Measurements from ENCODE around the gene PAM16.
A peak's percentile ranks its signal among the peaks of the same experiment; 100 is the strongest.

PAM16 gene

DNA sequence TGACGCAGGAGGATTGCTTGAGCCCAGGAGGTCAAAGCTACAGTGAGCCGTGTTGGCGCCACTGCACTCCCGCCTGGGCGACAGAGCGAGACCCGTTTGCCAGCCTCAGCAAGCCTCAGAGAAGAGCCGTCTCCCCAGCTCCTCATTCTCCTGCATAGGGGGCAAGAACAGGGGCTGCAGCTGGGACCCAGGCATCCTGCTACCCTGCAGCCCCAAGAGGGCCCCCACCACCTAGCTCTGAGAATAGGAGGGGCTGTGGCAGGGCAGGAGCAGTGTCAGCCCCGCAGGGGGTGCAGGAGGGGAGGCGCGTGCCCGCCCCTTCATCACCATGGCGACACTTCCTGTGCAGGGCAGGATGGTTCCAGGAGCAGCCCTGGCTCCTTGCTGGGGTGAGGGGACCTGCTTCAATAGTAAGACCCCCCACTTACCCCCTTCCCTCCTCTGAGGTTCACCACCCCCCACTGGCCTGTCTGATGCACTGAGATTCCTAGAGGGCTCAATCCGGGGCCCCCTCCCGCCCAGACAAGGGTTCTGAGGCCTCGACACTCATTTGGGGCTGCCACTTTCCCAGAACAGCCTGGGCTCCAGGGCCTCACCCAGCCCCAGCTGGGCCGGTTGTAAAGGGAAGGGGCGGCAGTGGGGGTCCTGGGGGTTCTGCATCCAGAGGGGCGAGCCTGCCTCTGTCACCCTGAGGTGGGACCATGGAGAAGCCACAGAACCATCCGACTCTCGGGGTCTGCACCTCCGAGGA is 40.7 kb upstream of the PAM16 start:
- Histone ChIP-seq H3K4me3 (ENCODE audit: insufficient read length, low read depth) (no peak overlapping the region), H3K4me1 (ENCODE audit: insufficient read depth, insufficient read length) (peaks cover 63% of the 10 kb centered on the region), H3K9ac (ENCODE audit: insufficient read length, low read depth) (peak overlapping the region; percentile 7), H3K36me3 (ENCODE audit: insufficient read depth, insufficient read length, low read length) (peaks cover 15% of the 10 kb centered on the region), H3K27me3 (ENCODE audit: insufficient read depth, insufficient read length) (no peaks in the 10 kb centered on the region), H3K9me3 (ENCODE audit: insufficient read depth, low read length) (no peaks in the 10 kb centered on the region)
- TF ChIP-seq ZNF274 (IDR thresholded peaks at IDR 0.05; ENCODE audit: low read depth, low read length) (no peak), YY1 (IDR thresholded peaks at IDR 0.05; ENCODE audit: insufficient read depth, insufficient read length) (no peak)
- DNase-seq (ENCODE audit: low read depth, low spot score), result no peak

- DNase-seq (ENCODE audit: low read depth, low spot score), result no peak
- no peak overlapping the region for H3K4me3 ChIP-seq (ENCODE audit: insufficient read length, low read depth)
- TF ChIP-seq ZNF274 (IDR thresholded peaks at IDR 0.05; ENCODE audit: low read depth, low read length) (no peak), YY1 (IDR thresholded peaks at IDR 0.05; ENCODE audit: insufficient read depth, insufficient read length) (no peak), SUZ12 (IDR thresholded peaks at IDR 0.05; ENCODE audit: extremely low read depth, insufficient read depth, insufficient read length) (no peak)
- no peak overlapping the region for H3K9ac ChIP-seq (ENCODE audit: insufficient read length, low read depth)
- no peaks in the 10 kb centered on the region for H3K9me3 ChIP-seq (ENCODE audit: insufficient read depth, low read length)
- H3K27me3 ChIP-seq (ENCODE audit: insufficient read depth, insufficient read length), result no peaks in the 10 kb centered on the region
- peaks cover 19% of the 10 kb centered on the region for H3K36me3 ChIP-seq (ENCODE audit: insufficient read depth, insufficient read length, low read length)
- peaks cover 66% of the 10 kb centered on the region for H3K4me1 ChIP-seq (ENCODE audit: insufficient read depth, insufficient read length)
These were observed 39.4 kb upstream of the PAM16 start for GRCh38 chr16:4390266-4391260.

GRCh38 chr16:4389051-4389955 is 38.2 kb upstream of the PAM16 start:
- Histone ChIP-seq H3K36me3 (ENCODE audit: insufficient read depth, insufficient read length, low read length) (peaks cover 23% of the 10 kb centered on the region), H3K27me3 (ENCODE audit: insufficient read depth, insufficient read length) (no peaks in the 10 kb centered on the region), H3K9ac (ENCODE audit: insufficient read length, low read depth) (peak overlapping the region; percentile 47), H3K9me3 (ENCODE audit: insufficient read depth, low read length) (no peaks in the 10 kb centered on the region), H3K4me3 (ENCODE audit: insufficient read length, low read depth) (no peak overlapping the region), H3K4me1 (ENCODE audit: insufficient read depth, insufficient read length) (peaks cover 68% of the 10 kb centered on the region)
- DNase-seq (ENCODE audit: low read depth, low spot score), result no peak
- TF ChIP-seq ZNF274 (IDR thresholded peaks at IDR 0.05; ENCODE audit: low read depth, low read length), result no peak
- TF ChIP-seq SUZ12 (IDR thresholded peaks at IDR 0.05; ENCODE audit: extremely low read depth, insufficient read depth, insufficient read length), result no peak

- Histone ChIP-seq H3K27me3 (ENCODE audit: insufficient read depth, insufficient read length) (no peaks in the 10 kb centered on the region), H3K9ac (ENCODE audit: insufficient read length, low read depth) (peak overlapping the region; percentile 47), H3K36me3 (ENCODE audit: insufficient read depth, insufficient read length, low read length) (peaks cover 31% of the 10 kb centered on the region), H3K9me3 (ENCODE audit: insufficient read depth, low read length) (no peaks in the 10 kb centered on the region), H3K4me3 (ENCODE audit: insufficient read length, low read depth) (no peak overlapping the region), H3K4me1 (ENCODE audit: insufficient read depth, insufficient read length) (peaks cover 70% of the 10 kb centered on the region)
- TF ChIP-seq YY1 (IDR thresholded peaks at IDR 0.05; ENCODE audit: insufficient read depth, insufficient read length), result no peak
- TF ChIP-seq SUZ12 (IDR thresholded peaks at IDR 0.05; ENCODE audit: extremely low read depth, insufficient read depth, insufficient read length), result no peak
- TF ChIP-seq ZNF274 (IDR thresholded peaks at IDR 0.05; ENCODE audit: low read depth, low read length), result no peak
- no peak for DNase-seq (ENCODE audit: low read depth, low spot score)
These were observed 37.3 kb upstream of the PAM16 start for GRCh38 chr16:4388271-4389021.

DNA sequence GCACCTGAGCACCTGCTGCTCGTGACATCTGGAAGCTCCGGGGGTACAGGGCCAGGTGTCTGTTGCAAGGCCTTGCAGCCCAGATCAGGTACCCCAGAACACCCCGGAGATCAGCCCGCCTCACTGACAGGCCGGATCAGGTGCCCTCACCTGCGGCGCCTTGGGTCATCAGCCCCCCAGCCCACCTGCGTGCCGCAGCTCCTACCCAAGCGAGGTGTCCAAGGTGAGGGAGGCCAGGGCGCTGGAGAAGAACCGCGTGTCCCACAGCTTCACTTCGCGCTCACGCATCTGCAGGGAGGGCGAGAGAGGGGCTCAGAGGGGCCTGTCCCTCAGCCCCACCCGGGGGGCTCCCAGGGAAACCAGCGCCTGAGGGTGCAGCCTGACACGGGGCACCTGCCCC is 36.7 kb upstream of the PAM16 start:
- DNase-seq (ENCODE audit: low read depth, low spot score), result no peak
- no peaks in the 10 kb centered on the region for H3K27me3 ChIP-seq (ENCODE audit: insufficient read depth, insufficient read length)
- no peak overlapping the region for H3K4me3 ChIP-seq (ENCODE audit: insufficient read length, low read depth)
- H3K4me1 ChIP-seq (ENCODE audit: insufficient read depth, insufficient read length), result peaks cover 63% of the 10 kb centered on the region
- peaks cover 37% of the 10 kb centered on the region for H3K36me3 ChIP-seq (ENCODE audit: insufficient read depth, insufficient read length, low read length)
- H3K9ac ChIP-seq (ENCODE audit: insufficient read length, low read depth), result peak overlapping the region; percentile 7
- no peaks in the 10 kb centered on the region for H3K9me3 ChIP-seq (ENCODE audit: insufficient read depth, low read length)
- TF ChIP-seq YY1 (IDR thresholded peaks at IDR 0.05; ENCODE audit: insufficient read depth, insufficient read length) (no peak), ZNF274 (IDR thresholded peaks at IDR 0.05; ENCODE audit: low read depth, low read length) (no peak), SUZ12 (IDR thresholded peaks at IDR 0.05; ENCODE audit: extremely low read depth, insufficient read depth, insufficient read length) (no peak)

GRCh38 chr16:4386951-4387565 is 35.9 kb upstream of the PAM16 start:
- no peak for DNase-seq (ENCODE audit: low read depth, low spot score)
- Histone ChIP-seq H3K36me3 (ENCODE audit: insufficient read depth, insufficient read length, low read length) (peaks cover 44% of the 10 kb centered on the region), H3K4me3 (ENCODE audit: insufficient read length, low read depth) (no peak overlapping the region), H3K9ac (ENCODE audit: insufficient read length, low read depth) (peak overlapping the region; percentile 62), H3K9me3 (ENCODE audit: insufficient read depth, low read length) (no peaks in the 10 kb centered on the region), H3K4me1 (ENCODE audit: insufficient read depth, insufficient read length) (peaks cover 57% of the 10 kb centered on the region), H3K27me3 (ENCODE audit: insufficient read depth, insufficient read length) (no peaks in the 10 kb centered on the region)
- TF ChIP-seq YY1 (IDR thresholded peaks at IDR 0.05; ENCODE audit: insufficient read depth, insufficient read length) (no peak), ZNF274 (IDR thresholded peaks at IDR 0.05; ENCODE audit: low read depth, low read length) (no peak), SUZ12 (IDR thresholded peaks at IDR 0.05; ENCODE audit: extremely low read depth, insufficient read depth, insufficient read length) (no peak)

Measured in NT2/D1 (cell line).